RWPE2 (cell line): Measurements from ENCODE around the gene SHMT2.

Experiments used
- ATAC-seq: fragments of 200-7000 bp; cut with Tn5 transposase; 3 replicates; pipeline ENCODE4 v1.9.1; 2021; ENCODE audit warnings: low read depth
- DNase-seq: peaks from one replicate; pipeline ENCODE4 v3.0.0-alpha.2; 2020; ENCODE audit warnings: low spot score
- H3K27ac ChIP-seq: fragments of 450-650 bp; 2 replicates; pipeline ENCODE4 v1.5.1; 2017; ENCODE audit warnings: mild to moderate bottlenecking; ENCODE audit not compliant: poor library complexity, severe bottlenecking
- H3K27me3 ChIP-seq: fragments of 250-450 bp; sonication (Bioruptor Pico); 2 replicates; pipeline ENCODE4 v1.5.1; 2021; ENCODE audit warnings: mild to moderate bottlenecking, moderate library complexity; ENCODE audit not compliant: insufficient read depth, poor library complexity, severe bottlenecking
- H3K36me3 ChIP-seq: fragments of 250-450 bp; sonication (Bioruptor Pico); 2 replicates; pipeline ENCODE4 v1.5.1; 2020; ENCODE audit warnings: low read depth, mild to moderate bottlenecking, moderate library complexity
- H3K4me1 ChIP-seq: fragments of 250-450 bp; sonication (Bioruptor Pico); 2 replicates; pipeline ENCODE4 v1.5.1; 2021; ENCODE audit warnings: mild to moderate bottlenecking, moderate library complexity; ENCODE audit not compliant: insufficient read depth, poor library complexity, severe bottlenecking
- H3K4me3 ChIP-seq: fragments of 250-450 bp; sonication (Bioruptor Pico); 2 replicates; pipeline ENCODE4 v1.5.1; 2021; ENCODE audit warnings: mild to moderate bottlenecking, moderate library complexity; ENCODE audit not compliant: severe bottlenecking
- H3K9me3 ChIP-seq: fragments of 250-450 bp; sonication (Bioruptor Pico); 2 replicates; pipeline ENCODE4 v1.5.1; 2021; ENCODE audit warnings: mild to moderate bottlenecking, moderate library complexity; ENCODE audit not compliant: severe bottlenecking
- TF ChIP-seq, protein P1 (sequence below): fragments of 450-650 bp; IDR thresholded peaks from one replicate; pipeline ENCODE4 v1.5.1; 2017; ENCODE audit warnings: mild to moderate bottlenecking, moderate library complexity; ENCODE audit not compliant: poor library complexity, severe bottlenecking

The SHMT2 gene

DNA sequence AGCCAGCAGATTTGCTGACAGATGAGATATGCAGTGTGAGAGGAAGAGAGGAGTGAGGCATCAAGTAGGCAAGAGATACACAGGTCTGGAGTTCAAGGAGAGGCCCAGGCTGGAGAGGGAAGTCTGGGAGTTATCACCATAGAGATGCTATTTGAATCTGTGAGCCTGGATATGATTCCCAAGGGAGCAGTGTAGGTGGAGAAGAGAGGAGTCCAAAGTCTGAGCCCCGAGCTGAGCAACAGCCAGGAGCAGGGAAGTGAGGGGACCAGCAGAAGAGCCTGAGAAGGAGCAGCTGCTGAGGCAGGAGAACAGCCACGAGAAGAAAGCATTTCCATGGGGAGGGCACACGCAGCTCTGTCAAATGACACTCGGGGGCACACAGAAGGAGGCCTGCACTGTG lies 33.1 kb upstream of the SHMT2 start:
- H3K4me1 ChIP-seq, result no peaks in the 10 kb centered on the region
- TF ChIP-seq, protein P1, sequence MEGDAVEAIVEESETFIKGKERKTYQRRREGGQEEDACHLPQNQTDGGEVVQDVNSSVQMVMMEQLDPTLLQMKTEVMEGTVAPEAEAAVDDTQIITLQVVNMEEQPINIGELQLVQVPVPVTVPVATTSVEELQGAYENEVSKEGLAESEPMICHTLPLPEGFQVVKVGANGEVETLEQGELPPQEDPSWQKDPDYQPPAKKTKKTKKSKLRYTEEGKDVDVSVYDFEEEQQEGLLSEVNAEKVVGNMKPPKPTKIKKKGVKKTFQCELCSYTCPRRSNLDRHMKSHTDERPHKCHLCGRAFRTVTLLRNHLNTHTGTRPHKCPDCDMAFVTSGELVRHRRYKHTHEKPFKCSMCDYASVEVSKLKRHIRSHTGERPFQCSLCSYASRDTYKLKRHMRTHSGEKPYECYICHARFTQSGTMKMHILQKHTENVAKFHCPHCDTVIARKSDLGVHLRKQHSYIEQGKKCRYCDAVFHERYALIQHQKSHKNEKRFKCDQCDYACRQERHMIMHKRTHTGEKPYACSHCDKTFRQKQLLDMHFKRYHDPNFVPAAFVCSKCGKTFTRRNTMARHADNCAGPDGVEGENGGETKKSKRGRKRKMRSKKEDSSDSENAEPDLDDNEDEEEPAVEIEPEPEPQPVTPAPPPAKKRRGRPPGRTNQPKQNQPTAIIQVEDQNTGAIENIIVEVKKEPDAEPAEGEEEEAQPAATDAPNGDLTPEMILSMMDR, result no peak
- H3K27me3 ChIP-seq, result no peaks in the 10 kb centered on the region
- H3K4me3 ChIP-seq, result no peak overlapping the region
- H3K27ac ChIP-seq, result no peak overlapping the region
- peaks cover 17% of the 10 kb centered on the region for H3K36me3 ChIP-seq
- DNase-seq (no peak), ATAC-seq (no peak)
- no peaks in the 10 kb centered on the region for H3K9me3 ChIP-seq

DNA sequence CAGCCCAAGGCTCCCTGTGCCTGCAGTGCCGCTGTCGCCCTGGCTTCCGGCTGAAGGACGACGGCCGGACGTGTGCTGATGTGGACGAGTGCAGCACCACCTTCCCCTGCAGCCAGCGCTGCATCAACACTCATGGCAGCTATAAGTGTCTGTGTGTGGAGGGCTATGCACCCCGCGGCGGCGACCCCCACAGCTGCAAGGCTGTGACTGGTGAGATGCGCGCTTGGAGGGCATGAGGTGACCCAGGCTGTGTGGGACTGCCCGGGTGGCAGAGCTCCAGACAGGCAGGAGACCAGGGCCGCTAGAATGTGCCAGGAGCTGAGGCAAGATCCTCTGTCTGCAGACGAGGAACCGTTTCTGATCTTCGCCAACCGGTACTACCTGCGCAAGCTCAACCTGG lies 32.6 kb upstream of the SHMT2 start:
- H3K36me3 ChIP-seq, result peaks cover 17% of the 10 kb centered on the region
- H3K9me3 ChIP-seq, result no peaks in the 10 kb centered on the region
- H3K4me3 ChIP-seq, result no peak overlapping the region
- TF ChIP-seq, protein P1, result no peak
- DNase-seq (no peak), ATAC-seq (no peak)
- no peaks in the 10 kb centered on the region for H3K4me1 ChIP-seq
- no peaks in the 10 kb centered on the region for H3K27me3 ChIP-seq
- H3K27ac ChIP-seq, result no peak overlapping the region

DNA sequence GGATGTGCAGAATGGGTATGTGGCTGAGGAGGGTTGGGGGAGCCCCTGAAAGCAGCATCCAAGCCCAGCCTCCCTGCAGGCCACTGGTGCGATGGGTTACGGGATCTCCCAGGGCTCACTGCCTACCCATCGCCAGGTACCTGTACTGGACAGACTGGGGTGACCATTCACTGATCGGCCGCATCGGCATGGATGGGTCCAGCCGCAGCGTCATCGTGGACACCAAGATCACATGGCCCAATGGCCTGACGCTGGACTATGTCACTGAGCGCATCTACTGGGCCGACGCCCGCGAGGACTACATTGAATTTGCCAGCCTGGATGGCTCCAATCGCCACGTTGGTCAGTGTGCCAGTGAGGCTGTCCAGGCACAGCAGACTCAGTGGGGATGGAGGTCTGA lies 31.2 kb upstream of the SHMT2 start:
- H3K36me3 ChIP-seq, result peaks cover 16% of the 10 kb centered on the region; the same call in 1 of the 2 replicates

DNA sequence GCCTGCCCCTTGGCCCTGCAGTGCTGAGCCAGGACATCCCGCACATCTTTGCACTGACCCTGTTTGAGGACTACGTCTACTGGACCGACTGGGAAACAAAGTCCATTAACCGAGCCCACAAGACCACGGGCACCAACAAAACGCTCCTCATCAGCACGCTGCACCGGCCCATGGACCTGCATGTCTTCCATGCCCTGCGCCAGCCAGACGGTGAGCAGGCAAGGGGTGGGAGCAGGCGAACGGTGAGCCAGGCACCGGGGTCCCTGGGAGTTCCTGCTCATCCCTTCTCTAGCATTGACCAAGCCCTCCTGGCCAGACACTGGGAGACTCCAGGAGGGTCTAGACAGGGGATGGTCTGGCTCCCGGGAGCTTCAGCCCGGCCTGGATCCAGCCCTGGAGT lies 30.3 kb upstream of the SHMT2 start:
- Histone ChIP-seq H3K36me3 (peaks cover 11% of the 10 kb centered on the region; the same call in 1 of the 2 replicates), H3K27ac (no peak overlapping the region), H3K9me3 (no peaks in the 10 kb centered on the region), H3K4me3 (no peak overlapping the region), H3K27me3 (no peaks in the 10 kb centered on the region), H3K4me1 (no peaks in the 10 kb centered on the region)
- DNase-seq (no peak), ATAC-seq (no peak)
- TF ChIP-seq, protein P1, result no peak

More for the DNA sequence above, 31.2 kb upstream of the SHMT2 start:
- H3K27ac ChIP-seq, result no peak overlapping the region
- H3K4me3 ChIP-seq, result no peak overlapping the region
- no peaks in the 10 kb centered on the region for H3K4me1 ChIP-seq
- ATAC-seq, result no peak
- H3K27me3 ChIP-seq, result no peaks in the 10 kb centered on the region
- H3K9me3 ChIP-seq, result no peaks in the 10 kb centered on the region
- TF ChIP-seq, protein P1, result no peak
- DNase-seq, result no peak

DNA sequence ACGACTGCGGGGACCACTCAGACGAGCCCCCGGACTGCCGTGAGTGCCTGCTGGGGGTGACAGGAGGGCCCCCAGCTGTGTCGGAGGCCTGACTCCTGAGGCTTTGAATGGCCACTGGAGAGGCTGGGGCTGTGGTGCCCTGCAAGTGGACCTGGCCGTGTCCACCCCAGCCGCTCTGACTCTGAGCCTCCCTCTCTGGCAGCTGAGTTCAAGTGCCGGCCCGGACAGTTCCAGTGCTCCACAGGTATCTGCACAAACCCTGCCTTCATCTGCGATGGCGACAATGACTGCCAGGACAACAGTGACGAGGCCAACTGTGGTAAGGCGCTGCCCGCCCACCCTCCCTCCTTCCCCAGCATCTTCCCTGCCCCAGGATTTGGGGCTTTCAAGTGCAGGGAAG lies 29.0 kb upstream of the SHMT2 start:
- Histone ChIP-seq H3K9me3 (no peaks in the 10 kb centered on the region), H3K4me1 (no peaks in the 10 kb centered on the region), H3K27ac (no peak overlapping the region), H3K27me3 (no peaks in the 10 kb centered on the region), H3K4me3 (no peak overlapping the region), H3K36me3 (peaks cover 7% of the 10 kb centered on the region; the same call in 1 of the 2 replicates)
- TF ChIP-seq, protein P1, result no peak
- no peak for ATAC-seq
- no peak for DNase-seq
